SK-N-SH (cell line): ENCODE measurements around the gene DNAJB7. TPM values are rescaled to one million over a fixed set of nuclear protein-coding genes. Genes with fewer than 3 reads are reported as not detected.

Source experiments
- CTCF ChIA-PET: fragments of 300-600, 350-600 bp; formaldehyde crosslinking; extraction: SDS; loops from one replicate; lab custom pipeline; 2021; lab: Yijun Ruan, JAX
- POLR2A ChIA-PET: fragments of 350-600 bp; sonication (Branson Sonifier 250); formaldehyde crosslinking; extraction: SDS; loops from one replicate; lab custom pipeline; 2020; ENCODE audit warnings: antibody characterized with exemption, inconsistent platforms; lab: Yijun Ruan, JAX
- DNase-seq: peaks from one replicate; pipeline ENCODE4 v3.0.0; 2012
- H2AFZ ChIP-seq: fragments of 200-600 bp; sonication (generic); 2 replicates; pipeline ENCODE4 v1.8.1; 2016; ENCODE audit warnings: antibody characterized with exemption, mild to moderate bottlenecking, low read depth
- H3F3A ChIP-seq: fragments of 200-600 bp; sonication (generic); replicated peaks from 2 replicates; pipeline ENCODE3; 2016; ENCODE audit warnings: antibody characterized with exemption, mild to moderate bottlenecking; ENCODE audit not compliant: insufficient read depth
- H3K27ac ChIP-seq, 2 experiments: fragments of 200-500 bp in 1 of 2; fragments of 200-600 bp in 1 of 2; sonication (Bioruptor generic) in 1 of 2; sonication (generic), shearing (Covaris generic) in 1 of 2; 2 replicates each; pipeline versions ENCODE4 v1.5.1 to v1.6.1; 2014 to 2016; ENCODE audit warnings: low read depth in 2 of 2, inconsistent platforms in 1 of 2, low read length in 1 of 2, mild to moderate bottlenecking in 1 of 2, mixed read lengths in 1 of 2
- H3K27me3 ChIP-seq: fragments of 200-600 bp; sonication (generic), shearing (Covaris generic); 2 replicates; pipeline ENCODE4 v1.6.1; 2016; ENCODE audit warnings: mixed run types; ENCODE audit not compliant: insufficient read depth
- H3K36me3 ChIP-seq, 2 experiments: fragments of 200-500 bp in 1 of 2; fragments of 200-600 bp in 1 of 2; sonication (Bioruptor generic) in 1 of 2; sonication (generic) in 1 of 2; replicated peaks in 1 of 2; 2 replicates each; pipeline versions ENCODE3 to v1.5.1; 2014 to 2016; ENCODE audit warnings: low read length in 1 of 2, mild to moderate bottlenecking in 1 of 2; ENCODE audit not compliant: insufficient read depth in 2 of 2, control insufficient read depth in 1 of 2
- H3K4me1 ChIP-seq, 2 experiments: fragments of 200-500 bp in 1 of 2; fragments of 200-600 bp in 1 of 2; sonication (Bioruptor generic) in 1 of 2; sonication (generic), shearing (Covaris generic) in 1 of 2; 2 replicates each; pipeline versions ENCODE4 v1.5.1 to v1.6.1; 2014 to 2016; ENCODE audit warnings: low read depth in 1 of 2, low read length in 1 of 2, mixed run types in 1 of 2; ENCODE audit not compliant: insufficient read depth in 2 of 2, control insufficient read depth in 1 of 2
- H3K4me2 ChIP-seq: fragments of 200-600 bp; sonication (generic), shearing (Covaris generic); 2 replicates; pipeline ENCODE4 v1.6.1; 2017; ENCODE audit warnings: mixed run types
- H3K4me3 ChIP-seq, 2 experiments: fragments of 200-500 bp in 1 of 2; fragments of 200-600 bp in 1 of 2; sonication (Bioruptor generic) in 1 of 2; sonication (generic), shearing (Covaris generic) in 1 of 2; 2 replicates each; pipeline versions ENCODE4 v1.5.1 to v1.8.1; 2014 to 2016; ENCODE audit warnings: low read depth in 2 of 2, inconsistent platforms in 1 of 2, low read length in 1 of 2, mild to moderate bottlenecking in 1 of 2, mixed read lengths in 1 of 2, moderate library complexity in 1 of 2
- H3K79me2 ChIP-seq: fragments of 200-600 bp; sonication (generic); 2 replicates; pipeline ENCODE4 v1.8.1; 2017; ENCODE audit warnings: mild to moderate bottlenecking; ENCODE audit not compliant: insufficient read depth
- H3K9ac ChIP-seq: fragments of 200-600 bp; sonication (generic); 2 replicates; pipeline ENCODE4 v1.6.1; 2017; ENCODE audit warnings: mixed run types
- H3K9me2 ChIP-seq: fragments of 200-600 bp; sonication (generic); 2 replicates; pipeline ENCODE4 v1.6.1; 2017; ENCODE audit warnings: mixed run types
- H3K9me3 ChIP-seq: fragments of 200-600 bp; sonication (generic); 2 replicates; pipeline ENCODE4 v1.6.1; 2017; ENCODE audit warnings: mixed run types, mild to moderate bottlenecking, moderate library complexity
- H4K20me1 ChIP-seq: fragments of 200-600 bp; sonication (generic); 2 replicates; pipeline ENCODE4 v1.6.1; 2017; ENCODE audit warnings: mild to moderate bottlenecking, mixed run types; ENCODE audit not compliant: insufficient read depth
- CHD2 ChIP-seq: fragments of 150-350 bp; IDR thresholded peaks from 2 replicates; pipeline ENCODE4 v1.6.1; 2018; ENCODE audit warnings: low read length; ENCODE audit not compliant: partially characterized antibody
- ELF1 ChIP-seq: IDR thresholded peaks from 2 replicates; pipeline ENCODE4 v1.4.0; 2012
- EP300 ChIP-seq, 2 experiments: IDR thresholded peaks; 2 replicates each; pipeline versions ENCODE4 v1.4.0 to v1.6.1; 2012; ENCODE audit warnings: borderline replicate concordance in 1 of 2, low read depth in 1 of 2, low read length in 1 of 2
- GABPA ChIP-seq: IDR thresholded peaks from 2 replicates; pipeline ENCODE4 v1.4.0; 2012; ENCODE audit warnings: low read depth, mild to moderate bottlenecking
- GATA2 ChIP-seq: sonication (generic); formaldehyde crosslinking; IDR thresholded peaks from 2 replicates; pipeline ENCODE4 v1.5.0; 2020; ENCODE audit warnings: mild to moderate bottlenecking, missing genetic modification reagents
- MEF2A ChIP-seq: IDR thresholded peaks from 2 replicates; pipeline ENCODE4 v1.4.0; 2012; ENCODE audit warnings: low read depth, borderline replicate concordance
- MXI1 ChIP-seq: IDR thresholded peaks from 2 replicates; pipeline ENCODE4 v1.6.1; 2012; ENCODE audit warnings: mild to moderate bottlenecking, low read depth, low read length, improper control_type of control experiment
- NFIC ChIP-seq: IDR thresholded peaks from 2 replicates; pipeline ENCODE4 v1.4.0; 2012; ENCODE audit warnings: borderline replicate concordance
- NRF1 ChIP-seq: IDR thresholded peaks from 2 replicates; pipeline ENCODE4 v1.6.1; 2012; ENCODE audit warnings: low read depth, mild to moderate bottlenecking, low read length
- POLR2AphosphoS5 ChIP-seq: IDR thresholded peaks from 2 replicates; pipeline ENCODE4 v1.6.1; 2012; ENCODE audit warnings: low read depth, low read length
- RAD21 ChIP-seq: IDR thresholded peaks from 2 replicates; pipeline ENCODE4 v1.6.1; 2012; ENCODE audit warnings: mild to moderate bottlenecking, low read length
- RCOR1 ChIP-seq: fragments of 150-350 bp; IDR thresholded peaks from 2 replicates; pipeline ENCODE4 v1.6.1; 2017; ENCODE audit warnings: antibody characterized with exemption, low read length
- RXRA ChIP-seq: IDR thresholded peaks from 2 replicates; pipeline ENCODE4 v1.4.0; 2012; ENCODE audit warnings: low read depth, mild to moderate bottlenecking, borderline replicate concordance
- SIN3A ChIP-seq: IDR thresholded peaks from 2 replicates; pipeline ENCODE4 v1.6.1; 2012; ENCODE audit warnings: low read depth, mild to moderate bottlenecking, low read length, moderate library complexity, borderline replicate concordance
- SMC3 ChIP-seq: IDR thresholded peaks from 2 replicates; pipeline ENCODE4 v1.6.1; 2012; ENCODE audit warnings: low read depth, low read length, improper control_type of control experiment
- TAF1 ChIP-seq: IDR thresholded peaks from 2 replicates; pipeline ENCODE4 v1.6.1; 2012; ENCODE audit warnings: low read depth, mild to moderate bottlenecking, low read length, moderate library complexity, borderline replicate concordance
- TEAD4 ChIP-seq: IDR thresholded peaks from 2 replicates; pipeline ENCODE4 v1.4.0; 2012; ENCODE audit warnings: mild to moderate bottlenecking, borderline replicate concordance; ENCODE audit not compliant: insufficient read depth
- YY1 ChIP-seq: IDR thresholded peaks from 2 replicates; pipeline ENCODE4 v1.4.0; 2012; ENCODE audit warnings: low read depth, mild to moderate bottlenecking
- WGBS: methylation state at CpG from one replicate; pipeline ENCODE4 v1.1.6; 2017; ENCODE audit warnings: low lambda C conversion rate; 5-methylcytosine and 5-hydroxymethylcytosine counted together
- polyA plus RNA-seq, 3 experiments: library from polyadenylated mRNA; depleted of rRNA; stranded (reverse); fragments of >200 nt; gene quantifications; 2 replicates each; pipeline ENCODE4 v1.2.3, GENCODE V29; 2012
- TF ChIP-seq, protein P1 (sequence below): IDR thresholded peaks from 2 replicates; pipeline ENCODE4 v1.4.0; 2012; ENCODE audit warnings: low read depth, borderline replicate concordance
- TF ChIP-seq, protein P2 (sequence below): fragments of 150-350 bp; IDR thresholded peaks from 2 replicates; pipeline ENCODE4 v1.6.1; 2016; ENCODE audit warnings: mild to moderate bottlenecking, low read depth, low read length
- TF ChIP-seq, protein P3 (sequence below): fragments of 200-600 bp; sonication (generic); IDR thresholded peaks from 2 replicates; pipeline ENCODE4 v1.6.1; 2017; ENCODE audit warnings: antibody characterized with exemption, mild to moderate bottlenecking, moderate library complexity
- TF ChIP-seq, protein P4 (sequence below): IDR thresholded peaks from 2 replicates; pipeline ENCODE4; 2012
- TF ChIP-seq, protein P5 (sequence below): IDR thresholded peaks from 2 replicates; pipeline ENCODE4 v1.4.0; 2012; ENCODE audit warnings: low read depth

Gene DNAJB7
- polyA plus RNA-seq, 1 of the 3 experiments (the other 2 are of a cell fraction): not detected

DNA sequence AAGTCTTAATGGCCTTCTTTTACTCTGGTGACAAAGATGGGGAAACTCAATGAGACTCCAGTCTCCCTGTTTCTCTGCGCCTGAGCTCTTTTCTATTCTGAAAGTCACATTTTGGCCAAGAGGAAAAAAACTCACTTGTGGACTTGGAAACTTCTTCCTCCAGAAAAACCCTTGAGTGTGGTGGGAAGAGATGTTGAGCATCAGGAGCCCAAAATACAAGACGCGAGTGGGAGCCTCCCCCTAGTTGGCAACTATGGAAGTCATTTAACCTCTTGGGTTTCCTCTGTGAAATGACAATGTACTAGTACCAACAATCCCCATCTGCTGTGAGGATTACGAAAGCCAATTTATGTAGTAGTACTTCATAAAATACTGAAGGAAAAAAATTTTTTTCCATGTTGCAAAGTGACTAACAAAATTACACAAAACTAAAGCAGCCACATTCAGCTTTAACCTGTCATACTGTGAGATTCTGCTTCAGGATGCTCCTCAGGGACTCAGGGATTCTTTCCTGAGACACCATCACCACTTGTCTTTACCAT lies 42.2 kb downstream of the DNAJB7 start (continued):
- TF ChIP-seq, protein P1, sequence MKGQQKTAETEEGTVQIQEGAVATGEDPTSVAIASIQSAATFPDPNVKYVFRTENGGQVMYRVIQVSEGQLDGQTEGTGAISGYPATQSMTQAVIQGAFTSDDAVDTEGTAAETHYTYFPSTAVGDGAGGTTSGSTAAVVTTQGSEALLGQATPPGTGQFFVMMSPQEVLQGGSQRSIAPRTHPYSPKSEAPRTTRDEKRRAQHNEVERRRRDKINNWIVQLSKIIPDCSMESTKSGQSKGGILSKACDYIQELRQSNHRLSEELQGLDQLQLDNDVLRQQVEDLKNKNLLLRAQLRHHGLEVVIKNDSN: no peak
- TF ChIP-seq TEAD4 (no peak), NRF1 (no peak), RAD21 (no peak), RXRA (no peak), MEF2A (no peak), SIN3A (no peak), NFIC (no peak), RCOR1 (no peak), GATA2 (CRISPR knock-in tag) (no peak), EP300 (IDR thresholded peaks at IDR 0.05; ENCODE audit: borderline replicate concordance in 1 of 2, low read depth in 1 of 2, low read length in 1 of 2) (no peak)
- TF ChIP-seq, protein P2, sequence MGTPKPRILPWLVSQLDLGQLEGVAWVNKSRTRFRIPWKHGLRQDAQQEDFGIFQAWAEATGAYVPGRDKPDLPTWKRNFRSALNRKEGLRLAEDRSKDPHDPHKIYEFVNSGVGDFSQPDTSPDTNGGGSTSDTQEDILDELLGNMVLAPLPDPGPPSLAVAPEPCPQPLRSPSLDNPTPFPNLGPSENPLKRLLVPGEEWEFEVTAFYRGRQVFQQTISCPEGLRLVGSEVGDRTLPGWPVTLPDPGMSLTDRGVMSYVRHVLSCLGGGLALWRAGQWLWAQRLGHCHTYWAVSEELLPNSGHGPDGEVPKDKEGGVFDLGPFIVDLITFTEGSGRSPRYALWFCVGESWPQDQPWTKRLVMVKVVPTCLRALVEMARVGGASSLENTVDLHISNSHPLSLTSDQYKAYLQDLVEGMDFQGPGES: no peak

DNA sequence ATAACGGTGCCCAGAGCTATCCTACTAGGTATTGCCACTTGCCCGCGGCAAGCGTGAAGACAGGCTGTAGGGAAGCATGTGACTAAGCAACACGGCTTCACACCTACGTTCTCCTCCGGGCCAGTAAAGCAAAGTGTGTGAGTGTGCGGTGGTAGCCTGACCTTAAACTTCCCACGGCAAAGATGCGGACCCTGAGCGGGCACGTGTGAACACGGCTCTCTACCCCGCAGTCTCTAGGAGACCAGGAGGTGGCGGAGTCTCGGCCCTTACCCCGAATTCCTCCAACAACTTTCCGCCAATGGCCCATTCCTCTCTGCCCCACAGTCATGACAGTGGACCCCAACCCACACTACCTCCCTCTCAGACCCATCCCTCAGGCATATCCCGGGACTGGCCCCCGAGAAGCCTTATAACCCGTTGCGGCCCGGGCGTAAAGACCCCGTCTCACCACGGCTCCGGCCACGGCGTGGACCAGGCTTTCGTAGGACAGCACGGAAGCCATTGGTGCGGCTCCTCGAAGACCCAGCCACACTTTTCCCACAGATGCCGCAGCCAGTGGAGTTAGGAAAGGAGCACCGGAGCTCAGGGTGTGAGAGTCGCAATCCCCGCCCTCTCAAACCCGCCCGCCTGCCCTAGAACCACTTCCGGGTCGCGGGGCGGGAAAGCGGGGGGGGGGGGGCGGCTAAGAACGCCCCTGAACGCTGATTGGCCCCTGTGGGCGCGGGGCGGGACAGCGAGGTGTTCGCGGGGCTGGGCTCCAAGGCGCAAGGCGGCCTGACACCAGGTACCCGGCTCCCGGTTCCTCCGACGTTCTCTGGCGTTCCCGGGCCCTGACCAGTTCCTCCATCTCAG lies 42.9 kb downstream of the DNAJB7 start, which contains the start of gene SLC25A17:
SLC25A17 (minus strand) TSS at position 600 of the 852 bp plus-strand sequence; CDS start at position 502, 98 bp downstream.
- Histone ChIP-seq H2AFZ (peak within 1 kb of the TSS; percentile 73), H3K9me3 (no peaks in the 10 kb centered on the region), H4K20me1 (no peaks in the 10 kb centered on the region), H3K4me3 (peak within 1 kb of the TSS; percentile 73 to 80), H3K79me2 (peaks cover 35% of the 10 kb centered on the region), H3K9me2 (no peaks in the 10 kb centered on the region), H3K9ac (peak within 1 kb of the TSS; percentile 85), H3K27me3 (no peaks in the 10 kb centered on the region), H3K27ac (peak within 1 kb of the TSS; percentile 68; a peak in 3 of 4 replicates), H3F3A (peaks cover 5% of the 10 kb centered on the region), H3K36me3 (peaks cover 0 to 13% of the 10 kb centered on the region in 2 experiments), H3K4me2 (peak within 1 kb of the TSS; percentile 79), H3K4me1 (peaks cover 0 to 5% of the 10 kb centered on the region in 2 experiments; a peak in 2 of 4 replicates)
- ChIA-PET CTCF (interaction anchor here (0.7 kb wide), 2 partner anchors 17 to 54 kb away, joined by 3 read pairs; no protein-coding TSS in a partner anchor), POLR2A (no interaction called here)
- peak; percentile 91 for DNase-seq
- WGBS: 1% methylated on average over 11 of the region's 61 CpGs
- no peak for TF ChIP-seq NRF1
- peak; percentile 67 for TF ChIP-seq GABPA
- TF ChIP-seq RXRA: no peak
- TF ChIP-seq RCOR1: no peak
- no peak for TF ChIP-seq TEAD4
- TF ChIP-seq MXI1: peak; percentile 73; the same call in 1 of the 2 replicates
- TF ChIP-seq, protein P1: no peak
- no peak for TF ChIP-seq YY1
- no peak for TF ChIP-seq CHD2
- TF ChIP-seq SMC3: no peak
- TF ChIP-seq POLR2AphosphoS5: peak; percentile 11; the same call in 1 of the 2 replicates
- TF ChIP-seq, protein P3, sequence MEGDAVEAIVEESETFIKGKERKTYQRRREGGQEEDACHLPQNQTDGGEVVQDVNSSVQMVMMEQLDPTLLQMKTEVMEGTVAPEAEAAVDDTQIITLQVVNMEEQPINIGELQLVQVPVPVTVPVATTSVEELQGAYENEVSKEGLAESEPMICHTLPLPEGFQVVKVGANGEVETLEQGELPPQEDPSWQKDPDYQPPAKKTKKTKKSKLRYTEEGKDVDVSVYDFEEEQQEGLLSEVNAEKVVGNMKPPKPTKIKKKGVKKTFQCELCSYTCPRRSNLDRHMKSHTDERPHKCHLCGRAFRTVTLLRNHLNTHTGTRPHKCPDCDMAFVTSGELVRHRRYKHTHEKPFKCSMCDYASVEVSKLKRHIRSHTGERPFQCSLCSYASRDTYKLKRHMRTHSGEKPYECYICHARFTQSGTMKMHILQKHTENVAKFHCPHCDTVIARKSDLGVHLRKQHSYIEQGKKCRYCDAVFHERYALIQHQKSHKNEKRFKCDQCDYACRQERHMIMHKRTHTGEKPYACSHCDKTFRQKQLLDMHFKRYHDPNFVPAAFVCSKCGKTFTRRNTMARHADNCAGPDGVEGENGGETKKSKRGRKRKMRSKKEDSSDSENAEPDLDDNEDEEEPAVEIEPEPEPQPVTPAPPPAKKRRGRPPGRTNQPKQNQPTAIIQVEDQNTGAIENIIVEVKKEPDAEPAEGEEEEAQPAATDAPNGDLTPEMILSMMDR: peak; percentile 38
- TF ChIP-seq, protein P4, sequence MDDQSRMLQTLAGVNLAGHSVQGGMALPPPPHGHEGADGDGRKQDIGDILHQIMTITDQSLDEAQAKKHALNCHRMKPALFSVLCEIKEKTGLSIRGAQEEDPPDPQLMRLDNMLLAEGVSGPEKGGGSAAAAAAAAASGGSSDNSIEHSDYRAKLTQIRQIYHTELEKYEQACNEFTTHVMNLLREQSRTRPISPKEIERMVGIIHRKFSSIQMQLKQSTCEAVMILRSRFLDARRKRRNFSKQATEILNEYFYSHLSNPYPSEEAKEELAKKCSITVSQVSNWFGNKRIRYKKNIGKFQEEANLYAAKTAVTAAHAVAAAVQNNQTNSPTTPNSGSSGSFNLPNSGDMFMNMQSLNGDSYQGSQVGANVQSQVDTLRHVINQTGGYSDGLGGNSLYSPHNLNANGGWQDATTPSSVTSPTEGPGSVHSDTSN: no peak
- TF ChIP-seq EP300 (IDR thresholded peaks at IDR 0.05; ENCODE audit: borderline replicate concordance in 1 of 2, low read depth in 1 of 2, low read length in 1 of 2): no peak
- no peak for TF ChIP-seq GATA2 (CRISPR knock-in tag)
- TF ChIP-seq, protein P5, sequence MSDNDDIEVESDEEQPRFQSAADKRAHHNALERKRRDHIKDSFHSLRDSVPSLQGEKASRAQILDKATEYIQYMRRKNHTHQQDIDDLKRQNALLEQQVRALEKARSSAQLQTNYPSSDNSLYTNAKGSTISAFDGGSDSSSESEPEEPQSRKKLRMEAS: peak; percentile 39; the same call in 1 of the 2 replicates
- no peak for TF ChIP-seq SIN3A
- no peak for TF ChIP-seq TAF1
- TF ChIP-seq NFIC: no peak
- TF ChIP-seq ELF1: no peak
